Astrocyte of the spinal cord (primary cell): ENCODE results near the gene WFDC2.

Experiments used
- DNase-seq: peaks from one replicate; pipeline ENCODE4 v3.0.0; 2011; ENCODE audit warnings: low read depth, low spot score
- H3K4me3 ChIP-seq: 2 replicates; pipeline ENCODE4 v1.5.1; 2011; ENCODE audit warnings: low read depth, mild to moderate bottlenecking, low read length, moderate library complexity
- in situ Hi-C: cut with HindIII; loops from 2 replicates; pipeline ENCODE4 v1.10.0; 2017; ENCODE audit warnings: low sequenced_read_pairs
- TF ChIP-seq, protein P1 (sequence below): IDR thresholded peaks from 2 replicates; pipeline ENCODE4 v1.5.1; 2012; ENCODE audit warnings: low read depth, mild to moderate bottlenecking, low read length, inconsistent platforms

The WFDC2 gene

DNA sequence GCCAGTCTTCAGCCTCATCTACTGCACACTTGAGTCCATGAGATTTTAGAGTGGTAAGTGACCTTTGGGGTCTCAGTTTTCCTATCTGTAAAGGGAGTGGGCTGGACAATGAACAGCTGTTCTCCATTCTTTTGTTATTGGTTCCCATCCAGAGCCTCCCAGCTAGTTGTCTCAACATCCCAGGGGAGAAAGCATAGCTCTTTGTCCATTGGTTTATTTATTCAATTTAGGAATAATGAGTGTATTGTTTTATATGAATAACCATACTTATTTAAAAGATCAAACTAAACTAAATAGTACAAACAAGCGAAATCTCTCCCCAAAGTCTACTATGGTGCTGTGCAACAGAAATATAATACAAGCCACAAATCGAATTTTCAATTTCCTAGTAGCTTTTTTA is 39.9 kb upstream of the WFDC2 start:
- in situ Hi-C loops = no loop called here
- DNase-seq = no peak
- TF ChIP-seq, protein P1, sequence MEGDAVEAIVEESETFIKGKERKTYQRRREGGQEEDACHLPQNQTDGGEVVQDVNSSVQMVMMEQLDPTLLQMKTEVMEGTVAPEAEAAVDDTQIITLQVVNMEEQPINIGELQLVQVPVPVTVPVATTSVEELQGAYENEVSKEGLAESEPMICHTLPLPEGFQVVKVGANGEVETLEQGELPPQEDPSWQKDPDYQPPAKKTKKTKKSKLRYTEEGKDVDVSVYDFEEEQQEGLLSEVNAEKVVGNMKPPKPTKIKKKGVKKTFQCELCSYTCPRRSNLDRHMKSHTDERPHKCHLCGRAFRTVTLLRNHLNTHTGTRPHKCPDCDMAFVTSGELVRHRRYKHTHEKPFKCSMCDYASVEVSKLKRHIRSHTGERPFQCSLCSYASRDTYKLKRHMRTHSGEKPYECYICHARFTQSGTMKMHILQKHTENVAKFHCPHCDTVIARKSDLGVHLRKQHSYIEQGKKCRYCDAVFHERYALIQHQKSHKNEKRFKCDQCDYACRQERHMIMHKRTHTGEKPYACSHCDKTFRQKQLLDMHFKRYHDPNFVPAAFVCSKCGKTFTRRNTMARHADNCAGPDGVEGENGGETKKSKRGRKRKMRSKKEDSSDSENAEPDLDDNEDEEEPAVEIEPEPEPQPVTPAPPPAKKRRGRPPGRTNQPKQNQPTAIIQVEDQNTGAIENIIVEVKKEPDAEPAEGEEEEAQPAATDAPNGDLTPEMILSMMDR = no peak
- H3K4me3 ChIP-seq = no peak overlapping the region

DNA sequence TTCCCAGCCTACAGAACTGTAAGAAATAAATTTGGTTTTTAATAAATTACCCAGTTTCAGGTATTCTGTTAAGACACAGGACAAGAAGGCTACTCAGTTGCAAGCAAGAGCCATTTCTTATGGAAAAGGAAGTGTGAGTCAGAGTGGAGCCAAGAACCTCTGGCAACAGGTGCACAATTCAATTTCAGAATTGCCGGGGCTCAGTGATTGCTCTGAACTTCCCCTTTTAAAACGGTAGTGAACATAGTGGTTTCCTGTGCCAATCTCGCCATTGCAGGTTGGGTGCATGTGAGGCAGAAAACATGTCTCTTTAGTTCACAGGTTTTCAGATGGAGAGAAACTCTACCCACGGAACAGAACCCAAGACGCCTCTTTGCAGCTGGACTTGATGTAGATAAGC is 37.3 kb upstream of the WFDC2 start:
- no peak for DNase-seq
- TF ChIP-seq, protein P1 = no peak
- H3K4me3 ChIP-seq = no peak overlapping the region
- in situ Hi-C loops = no loop called here

DNA sequence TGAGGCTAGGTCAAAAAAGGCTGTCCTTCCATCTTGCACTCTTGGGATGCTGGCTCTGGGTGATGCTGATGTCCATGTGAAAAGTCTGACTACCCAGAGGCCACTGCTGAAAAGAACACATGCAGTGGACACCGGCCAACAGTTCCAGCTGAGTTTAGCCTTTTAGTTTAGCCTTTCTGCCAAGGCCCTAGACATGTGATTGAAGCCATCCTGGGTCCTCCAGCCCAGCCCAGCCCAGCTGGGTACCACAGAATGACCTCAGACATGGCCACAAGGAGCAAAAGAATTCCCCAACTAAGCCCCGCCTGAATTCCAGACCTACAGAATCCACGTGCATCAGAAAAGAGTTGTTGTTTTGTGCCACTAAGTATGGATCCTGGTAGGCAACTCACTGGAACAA is 36.2 kb upstream of the WFDC2 start:
- H3K4me3 ChIP-seq = no peak overlapping the region
- TF ChIP-seq, protein P1 = no peak
- in situ Hi-C loops = no loop called here
- DNase-seq = peak; percentile 78

GRCh38 chr20:45433976-45434375 is 35.6 kb upstream of the WFDC2 start:
- H3K4me3 ChIP-seq = no peak overlapping the region
- in situ Hi-C loops = no loop called here
- TF ChIP-seq, protein P1 = no peak
- no peak for DNase-seq

GRCh38 chr20:45436732-45437485 is 32.6 kb upstream of the WFDC2 start:
- TF ChIP-seq, protein P1 = peak; percentile 93
- peak; percentile 75 for DNase-seq
- H3K4me3 ChIP-seq = peak overlapping the region; percentile 45
- in situ Hi-C loops = no loop called here

- in situ Hi-C loops = no loop called here
Observed at GRCh38 chr20:45440424-45440823, 29.1 kb upstream of the WFDC2 start.

More at GRCh38 chr20:45440424-45440823, 29.1 kb upstream of the WFDC2 start:
- TF ChIP-seq, protein P1 = no peak
- no peak overlapping the region for H3K4me3 ChIP-seq
- DNase-seq = no peak
